ENCODE results near the gene EEFSEC. TPM values are rescaled to one million over a fixed set of nuclear protein-coding genes. Genes with fewer than 3 reads are reported as not detected.
A peak's percentile ranks its signal among the peaks of the same experiment; 100 is the strongest.

Gene EEFSEC
- polyA plus RNA-seq, 10 donors: 12.0 to 18.9 (median 16.1) TPM

DNA sequence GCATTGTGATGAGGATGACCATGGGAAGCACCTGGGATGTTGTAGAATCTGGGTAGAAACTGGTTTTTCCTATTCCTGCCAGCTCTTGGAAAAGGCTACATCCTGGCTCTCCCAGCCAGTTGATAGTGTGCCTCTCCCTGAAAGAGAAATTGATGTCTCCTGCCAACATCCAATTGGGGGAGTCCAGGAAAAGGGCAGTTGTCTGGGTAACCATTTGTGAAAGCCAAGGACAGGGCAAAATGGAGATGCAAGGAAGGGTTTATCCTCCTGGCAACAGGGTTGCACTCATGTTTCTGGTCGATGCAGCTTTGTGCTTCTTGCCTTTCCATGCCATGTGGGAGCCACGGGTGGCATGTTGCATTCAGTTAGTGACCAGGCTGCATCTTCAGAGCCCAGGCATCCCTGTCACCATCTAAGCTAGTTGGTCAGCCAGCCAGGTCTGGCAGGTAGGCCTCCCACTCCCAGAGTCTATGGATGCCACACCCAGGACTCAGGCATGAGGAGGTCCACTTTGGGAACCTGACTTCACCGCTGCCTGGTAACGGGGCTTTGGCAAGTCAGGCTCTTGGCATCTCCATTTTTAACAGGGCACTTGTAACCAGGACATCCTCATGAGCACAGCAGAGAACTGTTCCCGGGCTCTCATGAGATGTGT, 159.9 kb downstream of the EEFSEC start:
- no peak for DNase-seq

DNA sequence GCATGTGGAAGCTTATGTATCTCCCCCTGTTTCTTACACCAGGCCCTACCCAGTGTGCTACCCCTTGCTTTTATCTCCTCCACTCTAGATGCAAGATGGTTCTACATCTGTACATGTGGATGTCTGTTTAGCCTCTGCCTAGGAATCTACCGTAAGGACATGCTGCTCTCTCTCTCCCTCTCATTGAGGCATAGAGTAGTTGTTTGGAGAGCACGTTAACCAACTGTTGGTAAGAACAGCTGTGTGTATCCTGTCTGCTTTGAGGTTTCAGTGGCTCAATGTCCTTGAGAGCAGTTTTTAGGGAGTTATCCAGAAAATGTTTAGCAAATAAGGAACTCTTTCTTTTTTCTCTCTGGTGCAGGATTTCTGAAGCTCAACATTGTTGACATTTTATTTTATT, 160.7 kb downstream of the EEFSEC start:
- no peak for DNase-seq

DNA sequence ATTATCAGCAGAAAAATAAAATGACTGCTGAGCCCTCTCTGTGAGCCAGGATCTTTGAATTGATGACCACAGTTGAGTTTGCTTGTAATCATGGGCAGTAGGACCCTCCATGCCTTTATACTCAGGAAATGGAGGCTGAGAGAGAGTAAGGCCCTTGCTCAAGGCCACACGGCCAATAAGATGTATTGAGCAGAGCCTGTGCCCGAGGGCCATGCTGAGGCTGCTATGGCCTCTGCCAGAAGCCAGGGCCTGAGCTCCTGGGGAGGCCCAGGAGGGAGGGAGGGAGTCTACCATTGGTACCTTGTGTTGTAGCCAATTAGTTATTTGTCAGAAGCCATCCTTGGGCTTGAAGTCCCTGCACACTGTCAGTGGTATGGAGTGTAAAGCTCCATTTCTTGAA, 162.0 kb downstream of the EEFSEC start:
- DNase-seq: no peak

DNA sequence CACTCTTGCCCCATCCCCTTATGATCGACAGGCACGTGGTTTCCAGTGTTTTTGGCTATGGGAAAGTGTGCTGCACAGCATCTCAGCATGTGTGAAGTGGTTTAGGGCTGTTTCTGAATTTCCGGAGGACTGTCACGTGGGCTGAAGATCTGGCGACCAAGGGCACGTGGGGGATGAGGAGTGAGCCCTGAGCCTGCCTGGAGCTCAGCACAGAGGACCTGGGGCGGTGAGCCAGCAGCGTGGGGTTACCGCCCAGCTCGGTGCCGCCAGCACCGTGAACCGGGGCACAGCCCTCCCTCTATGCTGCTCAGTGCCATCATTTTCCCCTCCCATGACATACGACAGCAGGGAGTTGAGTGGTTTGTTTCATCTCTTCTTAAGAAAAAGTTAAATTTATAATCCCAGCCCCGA, 163.2 kb downstream of the EEFSEC start:
- peak in 2 of 3 donors; percentile 20 to 61 for DNase-seq

DNA sequence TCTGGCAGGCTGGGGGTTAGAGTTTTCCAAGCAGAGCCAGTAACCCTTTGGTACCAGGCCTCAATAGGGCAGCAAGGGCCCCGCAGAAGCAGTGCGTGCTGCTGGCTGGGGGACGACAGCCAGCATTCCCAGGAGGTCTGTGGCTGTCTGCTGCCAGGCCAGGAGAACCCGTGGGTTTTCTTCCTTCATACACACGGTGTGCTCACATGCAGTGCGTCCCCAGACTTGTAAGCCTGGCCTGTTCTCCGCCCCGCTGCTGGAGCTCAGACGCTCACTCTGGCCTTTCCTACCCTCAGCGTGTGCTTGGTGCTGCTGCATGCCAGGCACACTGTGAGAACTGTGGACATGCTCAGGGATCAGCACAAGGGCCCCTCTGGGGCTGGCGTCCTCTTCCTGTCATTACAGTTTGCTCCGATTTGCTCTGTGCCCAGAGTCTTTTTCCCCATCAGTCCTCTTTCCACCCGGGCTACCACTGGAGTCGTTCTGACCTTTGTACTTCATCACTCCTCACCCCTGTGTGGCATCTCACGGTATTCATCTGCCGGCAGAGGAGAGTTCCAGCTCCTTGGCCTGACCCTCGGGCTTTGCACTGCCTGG, 163.9 kb downstream of the EEFSEC start:
- peak in 1 of 3 donors; percentile 30 for DNase-seq

DNA sequence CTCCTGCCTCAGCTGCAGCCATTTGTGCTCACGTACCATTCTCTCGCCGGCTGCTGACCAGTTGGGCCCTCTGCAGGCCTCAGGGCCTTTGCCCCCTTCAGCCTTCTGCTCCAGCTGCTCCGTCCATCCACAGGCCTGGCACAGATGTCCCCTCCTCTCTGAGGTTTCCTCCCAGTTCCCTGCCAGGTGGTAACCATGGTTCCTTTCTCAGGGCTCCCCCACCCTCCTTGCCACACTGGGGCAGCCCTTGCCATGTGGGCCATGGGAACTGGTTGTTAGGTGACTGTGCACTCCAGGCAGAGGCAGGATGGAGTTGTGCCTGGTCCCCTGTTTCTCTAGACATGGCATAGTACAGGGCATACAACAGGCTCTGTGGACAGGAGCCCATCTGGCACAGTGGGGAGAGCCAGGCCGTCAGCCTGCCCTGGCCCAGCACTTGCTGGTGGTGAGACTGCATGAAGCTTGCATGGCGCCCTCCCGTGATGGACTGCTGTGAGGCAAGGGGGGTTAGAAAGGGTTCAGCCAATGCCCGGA, 164.5 kb downstream of the EEFSEC start:
- DNase-seq: peak in 1 of 3 donors; percentile 29

DNA sequence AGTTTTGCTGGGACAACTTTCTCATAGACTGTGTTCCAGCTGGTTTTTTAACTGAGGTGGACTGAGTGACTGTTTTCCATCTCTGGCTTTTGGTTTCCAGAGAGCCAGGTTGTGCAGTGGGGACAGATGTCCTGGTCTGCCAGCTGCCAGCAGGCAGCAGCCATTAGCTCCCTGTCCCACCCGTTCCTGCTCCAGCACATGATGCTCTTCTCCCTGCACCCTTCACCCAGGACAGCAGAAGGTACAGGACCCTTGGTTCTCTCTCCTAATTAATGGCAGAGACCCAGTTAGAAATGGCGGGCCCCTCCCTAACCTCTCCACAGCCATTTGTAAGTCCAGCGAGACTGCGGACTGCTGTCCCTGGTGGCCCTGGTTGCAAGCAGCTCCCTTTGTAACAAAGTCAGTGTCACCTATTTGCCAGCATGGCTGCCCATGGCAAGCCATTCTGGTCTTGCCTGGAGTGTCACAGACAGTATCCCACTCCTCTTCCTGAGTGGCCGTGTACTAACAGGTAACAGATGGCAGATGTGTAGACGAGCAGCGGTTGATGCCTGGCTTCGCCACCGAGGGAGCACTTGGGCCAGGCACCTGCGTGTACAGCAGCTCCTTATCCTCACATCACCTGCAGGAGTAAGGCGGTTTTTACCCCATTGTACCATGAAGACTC, 165.1 kb downstream of the EEFSEC start:
- no peak for DNase-seq

DNA sequence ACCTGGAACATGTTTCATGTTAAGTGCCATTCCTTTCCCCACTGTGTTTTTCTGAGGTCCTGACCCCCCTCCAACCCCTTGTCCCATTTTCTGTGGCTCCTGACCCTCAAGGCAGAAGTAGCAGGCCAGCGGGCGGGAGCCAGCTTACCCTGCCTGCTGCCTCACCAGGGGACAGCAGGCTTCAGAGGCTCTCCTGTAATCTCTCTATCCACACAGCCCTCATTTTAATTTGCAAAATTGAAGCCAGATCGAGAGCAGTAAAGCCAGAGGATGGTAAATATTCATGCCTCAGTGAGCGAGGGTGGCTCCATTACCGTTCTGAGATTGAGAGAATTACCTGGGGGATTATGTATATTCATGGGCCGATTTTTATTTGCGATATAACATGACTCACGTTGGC, 165.8 kb downstream of the EEFSEC start:
- no peak for DNase-seq

DNA sequence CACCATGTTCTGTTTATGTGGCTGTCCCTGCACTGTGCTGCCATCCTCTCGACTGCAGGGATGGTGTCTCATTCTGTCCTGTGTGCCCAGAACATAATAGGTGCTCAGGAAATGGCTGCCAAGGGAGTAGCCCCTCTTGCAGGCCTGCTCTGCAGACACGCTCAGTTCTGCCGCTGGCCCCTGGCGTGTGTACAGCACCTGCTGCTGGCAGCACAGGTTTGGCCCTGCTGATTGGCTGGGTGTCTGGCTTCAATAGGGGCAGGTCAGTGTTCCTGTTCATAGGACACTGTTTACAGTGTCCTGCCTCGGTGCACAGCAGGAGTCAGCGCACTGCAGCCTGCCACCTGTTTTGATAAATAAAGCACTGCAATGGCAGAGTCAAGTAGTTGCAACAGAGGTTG, 166.5 kb downstream of the EEFSEC start:
- no peak for DNase-seq

DNA sequence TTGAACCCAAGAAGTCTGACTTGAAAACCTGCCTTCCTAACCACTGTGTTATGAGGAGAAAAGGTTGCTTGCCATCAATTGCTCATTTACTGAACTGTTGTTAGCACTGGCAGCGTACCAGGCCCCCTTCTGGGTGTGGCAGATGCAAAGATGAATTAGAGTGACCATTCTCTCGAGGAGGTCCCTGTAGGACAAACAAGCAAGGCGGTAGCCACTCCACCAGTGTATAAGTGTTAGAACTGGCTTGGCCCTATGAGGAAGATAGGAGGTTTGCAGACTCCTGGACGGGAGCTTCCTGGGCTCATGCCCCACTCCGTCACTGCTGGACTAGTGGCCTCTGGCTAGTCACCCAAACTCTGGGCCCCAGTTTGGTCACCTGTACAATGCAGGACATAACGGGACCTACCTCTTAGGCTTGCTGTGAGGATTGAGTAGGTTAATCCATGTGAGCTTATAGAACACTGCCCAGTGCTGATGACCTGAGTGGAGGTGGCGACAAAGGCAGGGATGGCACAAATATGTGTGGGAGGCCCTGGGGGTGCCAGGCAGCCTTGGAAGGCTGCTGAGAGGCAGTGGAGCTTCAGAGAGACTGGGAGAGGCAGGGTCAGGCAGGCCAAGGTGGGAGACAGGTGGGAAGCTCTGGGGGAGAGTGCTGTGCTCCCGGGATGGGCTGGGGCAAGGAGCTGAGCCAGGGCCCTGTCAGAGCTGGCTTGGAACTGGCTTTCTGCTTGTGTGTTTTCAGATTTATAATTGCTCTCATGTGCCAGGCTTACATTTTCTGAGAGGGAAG, 167.5 kb downstream of the EEFSEC start:
- no peak for DNase-seq

DNA sequence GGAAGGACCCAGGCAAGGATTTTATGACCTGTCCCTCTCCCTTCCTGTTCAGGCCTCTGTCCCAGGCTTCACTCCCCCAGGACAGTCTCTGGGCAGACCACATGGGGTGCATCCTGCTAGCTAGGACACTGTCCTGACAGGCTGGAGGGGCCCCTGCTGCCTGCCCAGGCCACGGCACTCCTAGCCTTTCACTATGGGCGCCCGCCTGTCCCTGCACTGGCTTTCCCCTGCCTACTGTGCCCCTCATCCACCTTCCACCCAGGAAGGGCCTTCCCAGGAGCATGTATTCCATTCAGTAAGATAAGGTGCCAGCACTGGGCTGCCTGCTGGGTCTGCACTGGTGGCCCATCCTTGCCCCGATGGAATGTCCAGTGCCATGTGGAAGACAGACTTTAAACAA, 168.1 kb downstream of the EEFSEC start:
- no peak for DNase-seq

DNA sequence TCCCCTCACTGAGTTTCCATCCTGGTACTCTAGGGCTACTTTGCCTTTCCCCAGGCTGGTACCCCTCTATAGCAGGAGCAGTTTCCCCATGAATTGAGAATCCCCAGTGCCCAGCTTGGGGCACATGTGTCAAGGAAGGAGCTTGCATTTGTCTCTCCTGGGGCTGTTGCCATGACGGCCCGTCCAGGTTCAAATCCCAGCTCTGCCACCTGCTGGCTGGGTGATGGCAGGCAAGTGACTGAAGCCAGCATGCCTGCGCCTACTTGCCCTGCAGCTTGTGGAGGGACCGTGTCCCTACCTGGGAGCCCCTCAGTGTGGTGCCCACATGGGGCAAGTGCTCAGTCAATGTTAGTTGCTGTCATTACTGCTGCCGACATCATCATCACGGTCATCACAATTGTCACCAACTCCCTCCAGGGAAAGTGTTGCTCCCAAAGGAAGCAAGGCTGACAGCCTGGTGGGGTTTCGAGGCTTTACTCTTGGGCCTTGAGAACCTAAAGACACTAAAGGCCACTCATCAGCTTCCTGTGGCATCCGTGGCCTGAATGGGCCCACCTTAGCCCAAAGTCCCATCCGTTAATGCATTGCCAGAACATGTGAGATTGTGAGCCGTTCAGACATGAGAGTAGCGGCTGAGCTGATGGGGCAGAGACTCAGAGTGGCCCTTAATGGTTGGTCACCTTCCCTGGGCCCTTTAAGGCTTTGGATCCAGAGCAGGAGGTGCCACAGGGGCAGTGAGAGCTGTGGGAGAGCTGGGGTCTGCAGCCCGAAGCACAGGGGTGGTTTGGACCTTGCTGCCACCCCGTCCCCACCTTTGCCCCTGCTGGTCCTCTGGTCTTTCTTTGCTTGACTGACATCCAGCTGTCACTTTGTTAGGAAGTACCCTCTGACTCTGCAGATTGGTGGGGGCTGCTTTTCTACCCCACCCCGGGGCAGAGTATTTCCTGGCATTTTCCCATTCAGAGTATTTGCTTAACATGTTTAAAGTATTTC, 169.0 kb downstream of the EEFSEC start:
- DNase-seq: peak in 1 of 3 donors; percentile 14

DNA sequence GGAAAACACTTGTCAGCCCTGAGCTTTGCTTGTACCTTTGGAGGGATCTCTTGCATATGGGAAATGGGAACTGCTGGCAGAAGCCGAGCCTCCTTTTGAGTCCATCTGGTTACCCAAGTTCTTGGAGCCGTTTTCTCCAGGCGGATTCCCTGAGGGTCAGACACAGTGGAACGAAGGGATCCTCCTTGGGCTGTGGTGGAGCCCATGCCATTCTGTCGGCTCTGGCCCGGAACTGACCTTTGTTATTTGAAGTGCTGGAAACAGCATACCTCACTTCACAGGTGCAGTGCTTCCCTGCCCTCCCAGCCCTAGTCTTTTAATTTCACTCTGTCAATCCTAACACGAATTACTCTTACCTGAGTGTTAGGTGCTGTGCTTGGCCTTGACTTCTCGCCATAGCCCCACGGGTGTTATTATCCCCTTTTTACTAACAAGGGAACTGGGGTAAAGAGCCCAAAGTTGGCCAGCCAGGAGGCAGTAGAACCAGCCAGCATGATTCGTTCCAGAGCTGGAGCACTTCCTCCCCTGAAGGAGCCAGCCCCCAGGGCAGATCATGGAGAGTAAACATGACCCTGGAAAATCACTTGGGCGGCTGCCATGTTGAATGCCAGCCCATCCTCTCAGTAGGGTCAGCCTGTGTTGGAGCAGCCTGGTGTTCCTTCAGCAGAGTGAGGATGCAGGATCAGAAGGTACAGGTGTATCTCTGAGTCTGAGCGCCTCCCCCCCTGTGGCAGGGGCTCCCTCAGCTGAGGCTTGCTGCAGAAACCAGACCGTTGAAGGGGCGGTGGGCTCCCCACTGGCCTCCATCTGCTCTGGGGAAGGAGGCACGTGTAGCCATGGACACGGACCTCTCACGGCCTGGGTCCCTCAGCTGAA, 170.2 kb downstream of the EEFSEC start:
- no peak for DNase-seq

DNA sequence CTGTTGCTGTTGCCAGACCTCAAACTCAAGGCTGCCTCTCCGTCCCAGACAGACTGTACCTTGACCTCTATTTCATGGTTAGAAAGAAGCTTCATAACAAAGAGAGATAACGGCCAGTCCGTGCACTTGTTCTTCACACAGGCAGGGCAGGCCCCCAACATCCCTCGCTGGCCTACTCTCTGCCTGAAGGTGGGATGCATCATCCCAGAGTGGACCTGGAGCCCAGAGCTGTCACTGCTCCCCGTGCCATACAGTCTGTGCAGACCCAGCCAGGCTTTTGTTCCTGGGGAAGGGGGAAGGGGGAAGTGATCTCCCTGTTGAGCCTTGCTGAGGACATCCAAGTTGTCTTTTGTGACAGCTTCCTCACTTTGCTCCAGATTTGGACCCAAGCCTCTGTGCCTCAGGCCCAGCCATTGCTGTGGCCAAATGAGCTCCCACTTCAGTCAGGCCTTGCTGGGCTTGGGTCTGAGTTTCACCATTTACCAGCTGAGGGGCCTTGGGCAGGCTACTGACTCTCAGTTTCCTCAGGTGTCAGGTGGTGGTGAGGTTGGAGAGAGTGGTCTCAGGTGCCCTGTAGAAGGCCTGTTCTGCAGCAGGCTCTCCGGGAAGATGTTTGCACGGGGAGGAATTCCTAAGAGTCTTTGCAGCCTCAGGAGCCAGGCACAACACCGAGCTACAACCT, 171.8 kb downstream of the EEFSEC start:
- DNase-seq: no peak

DNA sequence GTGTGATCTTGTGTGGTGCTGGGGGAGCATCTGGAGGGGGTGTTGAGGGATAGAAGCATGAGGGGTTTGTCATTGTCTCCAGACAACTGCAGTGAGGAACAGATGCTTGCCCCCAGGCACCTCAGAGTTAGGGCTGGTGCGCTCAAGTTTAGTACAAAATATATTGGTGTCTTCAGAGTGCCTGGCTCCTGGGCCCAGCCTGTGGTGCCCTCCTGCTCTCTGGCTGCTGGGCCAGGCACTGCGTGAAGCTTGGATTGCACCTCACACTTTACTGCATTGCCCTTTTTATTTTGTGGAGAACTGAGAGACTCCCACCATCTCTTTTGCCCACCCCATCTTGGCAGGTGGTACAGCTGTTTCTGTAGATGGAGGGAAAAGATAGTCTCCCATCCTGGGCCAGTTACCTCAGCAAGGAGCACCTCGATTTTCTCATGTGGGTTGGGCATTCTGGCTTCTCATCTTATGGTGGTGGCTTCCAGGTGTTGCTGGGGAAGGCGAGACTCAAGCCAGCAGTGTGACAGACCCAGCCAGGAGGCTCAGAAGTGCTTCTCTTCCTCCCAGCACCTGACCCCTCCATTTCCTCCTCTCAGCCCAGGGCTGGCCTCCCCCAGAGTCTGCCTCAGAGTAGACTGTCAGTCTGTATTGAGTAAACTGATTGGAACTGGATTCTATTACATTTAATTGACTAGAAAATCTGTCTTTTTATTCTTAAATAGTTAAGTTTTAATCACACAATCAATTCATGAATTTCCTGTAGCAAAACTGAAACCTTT, 173.0 kb downstream of the EEFSEC start:
- DNase-seq: no peak

DNA sequence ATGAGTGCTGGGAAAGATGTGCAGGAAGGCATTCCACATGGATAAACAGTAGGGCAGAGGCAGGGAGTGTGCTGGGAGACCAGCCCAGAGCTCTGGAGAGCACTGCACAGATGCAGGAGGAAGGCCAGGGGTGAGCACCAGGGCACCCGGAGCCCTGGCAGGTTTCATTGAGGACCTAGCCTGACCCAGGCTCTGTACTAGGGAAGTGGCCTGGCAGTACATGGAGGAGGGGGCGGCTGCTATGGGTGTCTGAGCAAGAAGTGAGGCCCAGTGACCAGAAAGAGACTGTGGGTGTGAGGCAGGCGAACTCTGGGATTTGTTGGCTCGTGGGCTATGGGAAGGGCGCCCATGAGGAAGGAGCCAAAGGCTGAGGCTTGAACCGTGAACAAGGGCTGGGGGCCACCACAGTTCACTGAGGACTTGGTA, 174.3 kb downstream of the EEFSEC start:
- DNase-seq: no peak

DNA sequence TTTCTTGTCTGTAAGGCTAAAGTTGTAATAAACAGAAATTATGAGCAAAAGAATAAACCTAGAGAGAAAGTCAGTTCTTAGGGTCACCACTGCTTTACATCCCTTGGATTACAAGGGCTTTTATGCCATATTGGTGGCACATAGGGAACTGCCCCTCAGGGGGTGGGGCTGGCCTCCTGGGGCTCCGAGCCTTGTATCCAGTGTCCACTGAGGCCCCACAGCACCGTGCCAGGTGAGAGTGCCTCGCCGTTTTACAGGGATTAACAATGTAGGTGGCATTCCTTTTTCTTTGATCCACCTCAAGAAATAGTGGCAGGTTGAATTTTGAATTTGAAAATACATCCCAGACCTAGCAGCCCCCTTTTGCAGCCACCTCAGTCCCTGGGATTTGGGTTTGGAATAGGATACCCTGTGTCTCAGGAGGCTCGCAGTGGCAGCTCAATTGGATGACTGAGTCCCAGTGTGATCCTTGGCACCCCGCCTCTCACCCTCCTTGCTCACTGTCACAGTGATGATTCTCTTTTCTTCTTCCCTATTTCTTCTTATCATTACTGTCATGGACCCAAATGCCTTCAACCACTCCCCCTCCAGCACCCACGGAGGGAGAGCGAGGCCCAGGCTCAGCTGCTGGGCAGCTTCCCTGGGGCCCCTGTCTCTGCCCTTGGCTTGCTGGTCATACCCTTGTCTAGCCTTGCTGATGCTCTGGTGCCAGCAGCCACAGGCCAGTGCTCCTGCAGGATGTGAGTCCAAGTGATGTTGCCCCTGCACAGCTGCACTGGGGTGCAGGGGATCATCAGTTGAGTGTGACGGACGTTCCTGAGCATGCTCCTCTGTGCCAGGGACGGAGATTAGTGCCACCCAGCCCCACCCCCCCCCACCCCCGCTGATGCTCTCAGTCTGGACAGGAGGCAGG, 175.5 kb downstream of the EEFSEC start:
- no peak for DNase-seq
